ENCODE results near the gene KIRREL1.

GRCh38 chr1:158017800-158018595 is 24.6 kb downstream of the KIRREL1 start:
- TF ChIP-seq EZH2 (IDR thresholded peaks at IDR 0.05; ENCODE audit: borderline replicate concordance, low read depth, low read length, poor library complexity, severe bottlenecking) (no peak), CTCF (conservative IDR thresholded peaks at IDR 0.05; ENCODE audit: low read depth, low read length) (no peak)
